ENCODE measurements around the gene PPP2R2B. TPM values are rescaled to one million over a fixed set of nuclear protein-coding genes. Genes with fewer than 3 reads are reported as not detected.

Gene PPP2R2B
- total RNA-seq, 1 donor from 2014 or later = not detected

DNA sequence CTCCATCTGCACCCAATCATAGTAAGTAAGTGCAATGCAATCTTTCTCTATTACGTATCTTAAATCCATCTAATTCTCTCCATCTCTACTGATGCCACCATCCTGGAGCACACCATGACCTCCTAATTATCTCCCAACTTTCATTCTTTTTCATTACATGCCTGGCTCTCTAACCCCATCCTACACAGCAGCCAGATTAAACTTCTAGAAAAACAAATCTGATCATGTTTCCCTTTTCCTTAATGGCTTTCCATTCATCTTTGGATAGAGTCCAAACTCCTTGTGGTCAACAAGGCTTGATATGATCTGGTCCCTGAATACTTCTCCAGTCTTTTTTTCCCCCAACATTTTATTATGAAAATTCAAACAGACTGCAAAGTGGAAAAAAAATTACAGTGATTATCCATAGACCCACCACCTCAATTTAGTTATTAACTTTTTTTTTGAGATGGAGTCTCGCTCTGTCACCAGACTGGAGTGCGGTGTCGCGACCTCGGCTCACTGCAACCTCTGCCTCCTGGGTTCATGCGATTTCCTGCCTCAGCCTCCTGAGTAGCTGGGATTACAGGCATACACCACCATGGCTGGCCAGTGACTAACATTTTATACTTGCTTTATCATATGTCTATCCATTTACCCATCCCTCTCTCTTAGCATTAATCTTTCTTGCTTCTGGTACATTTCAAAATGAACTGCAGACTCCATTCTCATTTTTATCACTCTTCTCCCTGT lies 5.2 kb downstream of the PPP2R2B start:
- Mint-ChIP-seq H3K4me1 (peaks cover 5% of the 10 kb centered on the region), H3K4me3 (no peak overlapping the region), H3K27me3 (peaks cover 27% of the 10 kb centered on the region), H3K27ac (no peak overlapping the region), H3K36me3 (ENCODE audit: low read depth) (no peaks in the 10 kb centered on the region), H3K9me3 (no peaks in the 10 kb centered on the region)
- intact Hi-C loops (cut with micrococcal nuclease) = no loop called here
- DNase-seq = no peak

DNA sequence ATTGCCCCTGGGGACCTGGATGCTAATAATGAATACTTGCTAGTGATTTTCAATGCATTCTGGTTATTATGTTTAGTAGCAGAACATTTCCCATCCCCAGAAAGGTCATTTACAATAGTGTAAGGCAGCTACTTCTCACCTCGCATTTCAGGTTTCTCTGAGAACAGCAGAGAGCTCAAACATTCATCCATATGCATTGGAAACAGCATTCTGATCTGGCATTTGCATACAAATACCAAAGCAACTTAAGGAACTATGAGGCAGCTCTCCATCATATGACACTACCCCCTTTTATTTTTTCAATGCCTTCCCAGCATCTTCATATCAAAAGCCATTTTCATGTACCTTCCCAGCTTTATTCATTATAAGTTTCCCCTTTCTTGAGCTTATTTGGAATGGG lies 6.4 kb downstream of the PPP2R2B start:
- DNase-seq = no peak
- Mint-ChIP-seq H3K27me3 (peaks cover 23% of the 10 kb centered on the region), H3K4me3 (no peak overlapping the region), H3K9me3 (no peaks in the 10 kb centered on the region), H3K36me3 (ENCODE audit: low read depth) (no peaks in the 10 kb centered on the region), H3K4me1 (peaks cover 2% of the 10 kb centered on the region), H3K27ac (no peak overlapping the region)
- intact Hi-C loops (cut with micrococcal nuclease) = no loop called here

DNA sequence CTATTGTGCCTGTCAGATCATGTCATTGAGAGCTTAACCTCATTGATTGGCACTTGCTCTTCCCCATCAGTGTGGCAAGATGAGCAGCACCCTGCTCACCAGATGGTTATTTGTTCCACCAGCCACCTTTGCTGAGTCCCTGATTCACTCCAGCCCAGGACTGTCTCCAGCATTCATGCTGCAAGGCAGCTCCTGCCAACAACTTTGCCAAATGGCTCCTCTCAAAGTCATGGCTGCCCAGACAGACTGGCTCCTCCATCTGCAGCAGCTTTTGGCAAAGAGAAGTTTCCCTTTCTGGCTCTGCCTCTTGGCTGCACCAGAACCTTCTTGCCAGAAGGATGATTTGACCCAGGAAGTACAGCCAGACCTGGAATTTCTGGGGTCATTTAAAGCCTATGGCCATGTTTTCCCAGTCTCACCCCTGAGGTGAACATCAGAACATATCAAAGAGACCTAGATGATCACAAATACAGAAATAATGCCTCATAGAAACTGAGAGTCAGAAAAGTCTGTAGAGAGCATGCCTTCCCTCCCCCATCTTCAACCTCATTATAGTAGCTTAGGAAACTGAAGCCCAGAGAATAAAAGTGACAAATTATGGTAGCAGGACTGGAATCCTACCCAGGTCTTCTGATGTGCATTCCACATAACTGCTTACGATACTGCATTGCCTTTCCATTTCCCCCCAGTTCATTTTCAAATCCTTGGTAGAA lies 10.4 kb downstream of the PPP2R2B start:
- H3K36me3 Mint-ChIP-seq (ENCODE audit: low read depth) = no peaks in the 10 kb centered on the region
- H3K4me3 Mint-ChIP-seq = no peak overlapping the region
- intact Hi-C loops (cut with micrococcal nuclease) = no loop called here
- no peak for DNase-seq
- H3K9me3 Mint-ChIP-seq = no peaks in the 10 kb centered on the region
- peaks cover 3% of the 10 kb centered on the region for H3K27me3 Mint-ChIP-seq
- H3K4me1 Mint-ChIP-seq = no peaks in the 10 kb centered on the region
- H3K27ac Mint-ChIP-seq = no peak overlapping the region

DNA sequence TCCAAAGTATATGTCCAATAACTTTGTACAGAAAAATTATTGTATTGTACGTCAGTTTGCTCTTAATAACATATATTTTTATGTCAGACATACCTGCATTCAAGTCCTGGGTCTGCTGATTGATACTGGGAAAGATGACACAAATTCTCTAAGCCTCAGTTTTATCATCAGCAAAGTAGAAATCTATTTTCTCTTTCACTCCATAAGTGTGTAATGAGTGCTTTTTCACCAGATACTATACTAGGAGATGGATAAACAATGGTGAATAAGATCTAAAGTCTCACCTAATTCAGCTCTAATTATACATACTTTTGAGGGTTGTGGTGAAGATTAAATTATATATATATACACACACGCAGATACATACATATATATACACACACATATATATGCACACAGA lies 12.3 kb downstream of the PPP2R2B start:
- DNase-seq = no peak
- Mint-ChIP-seq H3K4me3 (no peak overlapping the region), H3K9me3 (no peaks in the 10 kb centered on the region), H3K27me3 (peaks cover 1% of the 10 kb centered on the region), H3K36me3 (ENCODE audit: low read depth) (no peaks in the 10 kb centered on the region), H3K4me1 (no peaks in the 10 kb centered on the region), H3K27ac (no peak overlapping the region)
- intact Hi-C loops (cut with micrococcal nuclease) = no loop called here

DNA sequence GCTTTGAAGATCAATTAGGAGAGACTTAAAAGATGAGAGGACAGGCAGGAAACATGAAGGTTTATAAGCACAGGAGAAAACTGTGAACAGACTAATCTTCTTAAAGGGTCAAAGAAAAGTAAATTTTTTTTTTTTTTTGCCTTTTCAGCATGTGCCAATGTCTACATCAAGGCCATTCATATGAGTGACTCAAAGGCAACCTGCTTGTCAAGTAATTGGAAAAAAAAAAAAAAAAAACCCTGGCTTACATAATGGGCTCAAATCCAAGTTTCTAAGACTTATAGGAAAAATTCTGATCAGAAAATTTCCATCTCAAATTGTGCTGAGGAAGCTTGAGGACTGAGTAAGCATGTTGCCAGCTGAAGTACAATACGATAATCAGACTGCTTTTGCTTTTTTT lies 15.9 kb downstream of the PPP2R2B start:
- Mint-ChIP-seq H3K27ac (no peak overlapping the region), H3K27me3 (peaks cover 1% of the 10 kb centered on the region), H3K36me3 (ENCODE audit: low read depth) (no peaks in the 10 kb centered on the region), H3K9me3 (no peaks in the 10 kb centered on the region), H3K4me3 (no peak overlapping the region), H3K4me1 (no peaks in the 10 kb centered on the region)
- intact Hi-C loops (cut with micrococcal nuclease) = no loop called here
- DNase-seq = no peak

DNA sequence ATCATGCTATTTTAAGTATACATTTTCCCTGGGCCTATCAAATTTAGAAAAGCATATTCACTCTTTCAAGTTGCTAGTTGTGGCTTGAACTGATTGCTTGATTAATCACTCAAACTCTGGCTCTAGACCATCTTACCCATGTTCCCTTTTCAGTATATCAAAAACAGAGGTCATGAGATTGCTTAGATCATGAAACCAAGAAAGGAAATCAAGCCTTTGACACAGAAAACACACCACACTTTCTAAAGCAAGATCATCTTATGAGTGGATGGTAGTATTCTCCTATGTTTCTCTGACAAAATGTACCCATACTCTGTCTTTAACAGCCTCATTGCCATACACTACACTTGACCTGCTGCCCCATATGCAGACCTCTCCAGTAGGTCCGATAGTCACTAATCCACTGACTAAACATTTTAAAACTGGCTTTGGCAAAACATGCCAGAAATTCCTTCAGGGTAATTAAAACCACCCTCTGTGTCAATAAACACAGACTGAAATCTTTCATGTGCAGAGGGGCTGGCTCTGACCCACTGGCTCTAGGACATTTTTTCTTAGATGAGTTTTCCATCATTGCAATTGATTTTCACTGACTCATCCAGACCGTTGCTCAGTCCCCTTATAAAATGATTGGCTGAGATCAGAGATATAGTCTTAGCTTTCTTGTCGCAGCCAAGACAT lies 18.2 kb downstream of the PPP2R2B start:
- Mint-ChIP-seq H3K27me3 (peaks cover 1% of the 10 kb centered on the region), H3K27ac (no peak overlapping the region), H3K4me1 (no peaks in the 10 kb centered on the region), H3K4me3 (no peak overlapping the region), H3K36me3 (ENCODE audit: low read depth) (no peaks in the 10 kb centered on the region), H3K9me3 (no peaks in the 10 kb centered on the region)
- no peak for DNase-seq
- intact Hi-C loops (cut with micrococcal nuclease) = no loop called here

DNA sequence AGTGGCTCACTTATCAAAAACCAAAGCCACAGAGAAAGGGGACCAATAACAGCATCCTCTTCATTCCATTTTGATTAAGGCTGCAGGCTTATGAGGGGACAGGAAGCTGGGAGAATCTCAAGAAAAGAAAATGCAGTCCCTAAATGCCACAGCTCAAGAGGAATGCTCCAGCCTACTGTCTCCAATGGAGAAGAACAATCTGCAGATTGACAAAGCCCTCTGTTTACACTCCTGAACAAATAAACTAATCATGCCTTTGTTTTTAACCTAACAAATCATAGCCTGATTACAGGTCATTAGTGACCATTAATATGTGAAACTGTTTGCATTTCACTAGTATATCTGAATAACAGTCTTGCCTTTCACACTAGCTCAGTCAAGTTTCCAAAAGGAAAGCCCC lies 26.5 kb downstream of the PPP2R2B start:
- intact Hi-C loops (cut with micrococcal nuclease) = no loop called here
- no peak for DNase-seq
- Mint-ChIP-seq H3K4me3 (no peak overlapping the region), H3K9me3 (no peaks in the 10 kb centered on the region), H3K36me3 (ENCODE audit: low read depth) (no peaks in the 10 kb centered on the region), H3K27me3 (peaks cover 2% of the 10 kb centered on the region), H3K4me1 (no peaks in the 10 kb centered on the region), H3K27ac (no peak overlapping the region)

DNA sequence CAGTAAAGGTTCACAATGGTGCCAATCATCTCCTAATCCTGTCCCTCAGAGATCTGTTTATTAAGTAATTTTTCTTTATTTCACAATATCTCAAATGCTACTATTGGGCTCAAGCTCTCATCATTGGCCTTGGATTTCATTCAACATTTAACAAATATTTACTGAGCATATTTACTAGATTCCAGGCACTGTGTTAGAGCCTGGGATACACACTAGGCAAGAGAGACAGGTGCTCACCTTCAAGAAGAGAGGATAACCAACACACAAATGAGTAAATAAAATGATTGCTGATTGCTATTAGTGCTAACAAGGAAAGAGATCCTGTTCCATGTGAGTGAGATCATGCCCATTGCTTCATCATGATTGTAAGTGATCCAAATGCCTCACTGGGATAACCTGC lies 27.4 kb downstream of the PPP2R2B start:
- H3K27ac Mint-ChIP-seq = no peak overlapping the region
- peaks cover 2% of the 10 kb centered on the region for H3K27me3 Mint-ChIP-seq
- H3K9me3 Mint-ChIP-seq = no peaks in the 10 kb centered on the region
- intact Hi-C loops (cut with micrococcal nuclease) = no loop called here
- H3K4me3 Mint-ChIP-seq = no peak overlapping the region
- DNase-seq = no peak
- H3K36me3 Mint-ChIP-seq (ENCODE audit: low read depth) = no peaks in the 10 kb centered on the region
- H3K4me1 Mint-ChIP-seq = no peaks in the 10 kb centered on the region

DNA sequence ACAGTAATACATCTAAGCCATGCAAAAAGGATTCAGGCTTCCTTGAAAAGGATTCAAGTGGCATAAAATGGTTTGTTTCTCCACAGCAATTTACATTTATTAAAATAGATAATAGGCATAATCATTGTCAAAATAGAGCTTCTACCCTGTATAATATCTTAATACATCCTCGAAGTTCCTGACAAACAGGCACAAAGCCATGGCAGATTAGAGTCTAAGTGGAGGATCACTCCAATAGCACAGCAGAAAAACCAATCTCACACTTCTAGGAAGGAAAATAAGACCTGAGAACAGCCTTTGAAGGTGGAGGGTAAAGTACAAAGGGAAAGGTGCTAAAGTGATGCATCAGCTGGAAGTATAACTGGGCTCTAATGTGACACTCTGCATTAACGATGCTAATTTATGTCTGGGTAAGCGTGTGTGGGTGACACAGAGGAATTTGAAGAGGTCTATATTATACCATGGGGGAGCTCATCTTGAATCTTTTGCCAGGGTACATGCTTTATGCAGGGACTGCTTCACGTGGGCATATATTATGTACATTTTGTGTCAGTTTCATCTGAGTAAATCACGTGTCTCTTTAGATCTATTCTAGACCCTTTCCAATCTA lies 28.8 kb downstream of the PPP2R2B start:
- H3K4me1 Mint-ChIP-seq = no peaks in the 10 kb centered on the region
- DNase-seq = no peak
- no peaks in the 10 kb centered on the region for H3K36me3 Mint-ChIP-seq (ENCODE audit: low read depth)
- H3K27me3 Mint-ChIP-seq = peaks cover 2% of the 10 kb centered on the region
- no peak overlapping the region for H3K27ac Mint-ChIP-seq
- intact Hi-C loops (cut with micrococcal nuclease) = no loop called here
- H3K9me3 Mint-ChIP-seq = no peaks in the 10 kb centered on the region
- H3K4me3 Mint-ChIP-seq = no peak overlapping the region

DNA sequence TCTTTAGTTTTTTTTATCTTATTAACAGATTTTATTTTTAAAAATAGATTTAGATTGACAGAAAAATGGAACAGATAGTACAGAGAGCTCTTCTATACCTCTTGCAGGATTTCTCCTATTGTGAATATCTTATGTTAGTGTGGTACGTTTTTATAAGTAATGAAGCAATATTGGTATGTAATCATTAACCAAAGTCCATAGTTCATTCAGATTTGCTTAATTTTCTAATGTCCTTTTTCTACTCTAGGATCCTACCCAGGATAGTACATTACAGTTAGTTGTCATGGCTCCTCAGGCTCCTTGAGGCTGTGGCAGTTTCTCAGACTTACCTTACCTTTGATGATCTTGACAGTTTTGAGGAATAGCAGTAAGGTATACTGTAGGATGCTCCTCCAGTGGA lies 30.4 kb downstream of the PPP2R2B start:
- Mint-ChIP-seq H3K27me3 (peaks cover 2% of the 10 kb centered on the region), H3K4me1 (no peaks in the 10 kb centered on the region), H3K27ac (no peak overlapping the region), H3K9me3 (no peaks in the 10 kb centered on the region), H3K36me3 (ENCODE audit: low read depth) (no peaks in the 10 kb centered on the region), H3K4me3 (no peak overlapping the region)
- intact Hi-C loops (cut with micrococcal nuclease) = no loop called here
- no peak for DNase-seq

DNA sequence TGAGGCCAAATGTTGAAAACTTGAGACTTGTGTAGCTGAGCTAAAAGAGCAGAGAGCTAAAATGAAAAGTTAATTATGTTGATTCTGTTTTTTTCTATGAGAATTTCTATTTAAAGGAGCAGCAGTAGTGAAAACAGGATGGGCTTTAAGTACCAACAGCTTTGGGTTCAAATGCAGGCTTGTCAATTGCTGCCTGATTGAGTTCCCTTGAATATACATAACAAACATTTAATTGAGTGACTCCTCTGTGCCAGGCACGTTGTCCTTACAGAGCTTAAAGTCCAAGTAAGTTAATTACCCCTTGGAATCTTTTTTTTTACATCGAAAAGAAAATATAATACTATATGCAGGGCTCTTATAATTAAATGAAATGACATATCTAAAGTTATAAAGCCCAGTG lies 38.5 kb downstream of the PPP2R2B start:
- no peak for DNase-seq
- Mint-ChIP-seq H3K36me3 (ENCODE audit: low read depth) (no peaks in the 10 kb centered on the region), H3K27ac (no peak overlapping the region), H3K4me3 (no peak overlapping the region), H3K27me3 (peaks cover 1% of the 10 kb centered on the region), H3K4me1 (no peaks in the 10 kb centered on the region), H3K9me3 (no peaks in the 10 kb centered on the region)
- intact Hi-C loops (cut with micrococcal nuclease) = no loop called here

DNA sequence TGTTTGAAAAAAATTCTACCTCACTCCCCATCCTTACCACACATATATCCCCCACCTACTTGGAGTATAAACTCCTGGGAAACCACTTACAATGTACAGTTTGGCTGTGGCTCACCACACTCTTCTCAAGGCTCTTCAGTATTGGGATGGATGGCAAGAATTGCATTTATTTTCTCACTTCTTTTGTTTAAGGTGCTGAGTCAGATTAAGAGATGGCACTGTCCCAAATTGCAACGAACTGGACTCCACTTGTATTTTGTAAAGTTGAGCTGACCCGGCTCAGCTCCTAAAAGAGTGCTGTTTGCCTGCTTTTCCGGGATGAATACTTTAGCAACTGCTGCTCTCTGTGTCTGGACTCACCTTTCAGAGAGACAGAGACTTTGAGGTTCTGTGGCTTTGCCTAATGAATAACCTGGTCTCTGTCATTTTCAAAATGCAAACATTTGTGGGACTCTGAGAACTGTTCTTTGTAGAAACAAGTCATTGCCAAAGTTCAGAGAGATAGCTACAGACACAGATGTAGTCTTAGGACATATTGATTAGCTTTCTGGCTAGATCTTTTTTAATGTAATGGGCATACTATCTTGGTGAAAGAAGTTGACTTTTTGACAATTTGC lies 42.2 kb downstream of the PPP2R2B start:
- no peaks in the 10 kb centered on the region for H3K9me3 Mint-ChIP-seq
- no peaks in the 10 kb centered on the region for H3K36me3 Mint-ChIP-seq (ENCODE audit: low read depth)
- intact Hi-C loops (cut with micrococcal nuclease) = no loop called here
- H3K4me3 Mint-ChIP-seq = no peak overlapping the region
- peaks cover 1% of the 10 kb centered on the region for H3K27me3 Mint-ChIP-seq
- no peak overlapping the region for H3K27ac Mint-ChIP-seq
- H3K4me1 Mint-ChIP-seq = no peaks in the 10 kb centered on the region
- no peak for DNase-seq

DNA sequence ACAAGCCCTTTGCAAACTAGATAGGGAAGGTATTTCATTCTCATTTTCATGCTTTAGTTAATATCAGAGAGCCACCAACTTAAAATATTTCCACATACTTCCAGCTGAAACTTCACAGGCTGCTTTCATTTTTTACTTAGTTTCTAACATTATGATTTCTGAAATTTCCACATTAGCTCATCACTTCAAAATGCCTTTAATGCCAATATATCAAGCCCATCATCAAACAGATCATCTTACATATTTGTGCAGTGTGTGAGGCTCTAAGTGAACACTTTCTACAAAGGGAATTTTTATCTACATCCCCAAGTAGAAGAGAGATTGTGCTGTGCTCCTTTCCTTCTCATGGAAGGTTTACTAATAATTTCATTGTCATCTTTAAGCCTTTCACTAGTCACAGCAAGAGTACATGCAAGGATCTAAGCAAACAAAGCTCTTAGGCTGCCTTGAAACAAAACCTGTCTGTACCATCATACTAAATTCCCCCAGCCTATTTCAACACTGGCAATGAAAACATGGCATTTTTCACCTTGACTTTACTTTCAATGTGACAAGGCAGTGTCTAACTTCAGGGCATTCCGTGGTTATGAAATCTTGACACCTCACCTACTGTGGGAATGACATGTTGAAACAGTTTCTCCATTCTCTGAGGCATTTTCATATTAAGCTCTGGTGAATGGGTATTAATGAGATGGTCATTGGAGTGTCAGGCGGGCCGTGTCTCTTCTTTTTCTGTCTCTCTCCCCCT lies 45.4 kb downstream of the PPP2R2B start:
- intact Hi-C loops (cut with micrococcal nuclease) = no loop called here
- Mint-ChIP-seq H3K36me3 (ENCODE audit: low read depth) (no peaks in the 10 kb centered on the region), H3K4me1 (no peaks in the 10 kb centered on the region), H3K9me3 (no peaks in the 10 kb centered on the region), H3K27me3 (peaks cover 1% of the 10 kb centered on the region), H3K27ac (no peak overlapping the region), H3K4me3 (no peak overlapping the region)
- DNase-seq = no peak
